Heart left ventricle (tissue), 16 donors: ENCODE data around the gene PDGFD. TPM values are rescaled to one million over a fixed set of nuclear protein-coding genes. Genes with fewer than 3 reads are reported as not detected.

Experiments used
- ATAC-seq, 4 donors: fragments of 200-7000 bp; cut with Tn5 transposase; one replicate each; pipeline ENCODE4 v1.9.1; 2020 to 2022; ENCODE audit warnings: moderate library complexity in 4 of 4, mild to moderate bottlenecking in 3 of 4, moderate number of reproducible peaks in 1 of 4
- DNase-seq, 5 donors: peaks; one replicate each; pipeline ENCODE4 v3.0.0-alpha.2; 2020
- H3K27ac ChIP-seq, 12 donors: fragments of 200-600 bp; sonication (generic) in 4 of 12; one replicate each; pipeline versions ENCODE4 v1.5.0 to v1.8.0; 2016 to 2022; ENCODE audit warnings: mild to moderate bottlenecking in 2 of 12
- H3K27me3 ChIP-seq, 9 donors: fragments of 200-600 bp; sonication (generic) in 2 of 9; one replicate each; pipeline versions ENCODE4 v1.5.1 to v1.8.0; 2016 to 2022; ENCODE audit warnings: mild to moderate bottlenecking in 3 of 9
- H3K36me3 ChIP-seq, 9 donors: fragments of 200-600 bp; sonication (generic) in 2 of 9; one replicate each; pipeline versions ENCODE4 v1.5.0 to v1.8.0; 2018 to 2022; ENCODE audit warnings: mild to moderate bottlenecking in 2 of 9
- H3K4me1 ChIP-seq, 12 donors: fragments of 200-600 bp; sonication (generic) in 4 of 12; one replicate each; pipeline versions ENCODE4 v1.5.0 to v1.8.0; 2016 to 2022; ENCODE audit warnings: mild to moderate bottlenecking in 3 of 12
- H3K4me3 ChIP-seq, 12 donors: fragments of 200-600 bp; sonication (generic) in 4 of 12; one replicate each; pipeline versions ENCODE4 v1.5.0 to v1.8.0; 2017 to 2022; ENCODE audit warnings: mild to moderate bottlenecking in 9 of 12, moderate library complexity in 4 of 12
- H3K9me3 ChIP-seq, 12 donors: fragments of 200-600 bp; sonication (generic) in 4 of 12; one replicate each; pipeline versions ENCODE4 v1.5.0 to v1.8.0; 2016 to 2022; ENCODE audit warnings: mild to moderate bottlenecking in 1 of 12
- CTCF ChIP-seq, 12 donors: fragments of 200-600 bp; sonication (generic) in 4 of 12; IDR thresholded peaks; one replicate each; pipeline versions ENCODE4 v1.5.0 to v1.8.0; 2018 to 2022; ENCODE audit warnings: antibody characterized with exemption in 12 of 12, mild to moderate bottlenecking in 5 of 12
- POLR2A ChIP-seq, 2 donors: fragments of 450-650 bp; IDR thresholded peaks; one replicate each; pipeline ENCODE4 v1.6.1; 2017; ENCODE audit warnings: antibody characterized with exemption in 2 of 2, mild to moderate bottlenecking in 2 of 2, moderate library complexity in 2 of 2
- WGBS, 4 donors: extraction: QIAGEN DNeasy Blood & Tissue Kit in 2 of 4; methylation state at CpG; one replicate each; pipeline versions ENCODE4 v1.1.5 to v1.1.7; 2013 to 2018; 5-methylcytosine and 5-hydroxymethylcytosine counted together
- intact Hi-C, 10 donors: fragments of 100-400 bp; cut with DNase I; formaldehyde crosslinking; loops; one replicate each; pipeline versions ENCODE4 v1.11.1 to v1.14.2; 2022
- polyA plus RNA-seq, 2 donors: library from polyadenylated mRNA; stranded (reverse); fragments of 200-250 nt; gene quantifications; one replicate each; pipeline ENCODE4 v1.2.3, GENCODE V29; 2013
- total RNA-seq, 9 donors: library from RNA; depleted of rRNA in 2 of 9; stranded (reverse); fragments of >200 nt in 2 of 9; fragmentation: NEBNext Ultra II Directional in 3 of 9; extraction: Animal tissue kit (Norgen Biotek cat#: 25700) in 3 of 9; gene quantifications; one replicate each; pipeline versions ENCODE4 v1.1.0 to v1.2.4, GENCODE V29; 2016 to 2023
- donor health status: ischemic (EF 13 %, LVEDD 7.1; RV severe dilation, severe dysfunction).
- donor health status: healthy with polysubstance abuse.
- donor health status: DM: no; HTN: yes; CAD: no.
- donor health status: DM: no; HTN: no; CAD: no.
- donor health status: ischemic (EF 25% LVEDD 6.9; RV normal size, moderate dysfunction).
- donor health status: ischemic (EF 25% LVEDD 5.7; RV mildly dilated, moderate dysfunction).
- donor health status: healthy.
- donor health status: DM: yes; HTN: yes; CAD: no.
- donor health status: ischemic (EF 35%, LVEDD 5.7; RV mildly dilated, moderate dysfunction).
- donor health status: nonischemic (EF 11% LVEDD 7.7; RV severe dilation, severe dysfunction).
- donor health status: DM: yes; HTN: yes; CAD: no.
- donor health status: PGD.
- donor health status: ischemic (EF 29% LVEDD 5.4; RV normal size, mild dysfunction).
- donor health status: nonischemic (EF 23%, LVEDD 6.1; RV moderate dilation, normal function).

PDGFD gene
- total and polyA plus RNA-seq, 11 donors, result 3.6 to 24.6 (median 15.3) TPM

- TF ChIP-seq POLR2A (IDR thresholded peaks at IDR 0.05) (no peak), CTCF (IDR thresholded peaks at IDR 0.05) (no peak)
- DNase-seq (no peak), ATAC-seq (no peak)
- WGBS, 4 donors, result 86 to 95% (median 90%) methylated on average over 4 of the region's 4 CpGs
- intact Hi-C loops, result no loop called here
- Histone ChIP-seq H3K4me1 (peaks cover 0 to 10% (median 0%) of the 10 kb centered on the region in 12 donors), H3K36me3 (no peaks in the 10 kb centered on the region), H3K4me3 (no peak overlapping the region), H3K27me3 (no peaks in the 10 kb centered on the region), H3K9me3 (no peaks in the 10 kb centered on the region), H3K27ac (peak overlapping the region in 1 of 12 donors; percentile 71)
Measured at GRCh38 chr11:103880968-103881367, 283.0 kb downstream of the PDGFD start.

GRCh38 chr11:103878646-103879045 lies 285.3 kb downstream of the PDGFD start:
- H3K27me3 ChIP-seq, result no peaks in the 10 kb centered on the region
- no peak for DNase-seq
- no peaks in the 10 kb centered on the region for H3K36me3 ChIP-seq
- no peak for ATAC-seq
- intact Hi-C loops, result no loop called here
- H3K4me1 ChIP-seq, result peaks cover 0 to 10% (median 0%) of the 10 kb centered on the region in 12 donors
- H3K27ac ChIP-seq, result no peak overlapping the region
- H3K4me3 ChIP-seq, result no peak overlapping the region
- no peaks in the 10 kb centered on the region for H3K9me3 ChIP-seq
- TF ChIP-seq CTCF (IDR thresholded peaks at IDR 0.05), result no peak
- TF ChIP-seq POLR2A (IDR thresholded peaks at IDR 0.05), result no peak

GRCh38 chr11:103877221-103877620 lies 286.7 kb downstream of the PDGFD start:
- H3K4me1 ChIP-seq, result peaks cover 0 to 9% (median 0%) of the 10 kb centered on the region in 12 donors
- ATAC-seq, result no peak
- no peak overlapping the region for H3K4me3 ChIP-seq
- no peak for TF ChIP-seq POLR2A (IDR thresholded peaks at IDR 0.05)
- TF ChIP-seq CTCF (IDR thresholded peaks at IDR 0.05), result no peak
- no peaks in the 10 kb centered on the region for H3K27me3 ChIP-seq
- no peak for DNase-seq
- no peaks in the 10 kb centered on the region for H3K9me3 ChIP-seq
- H3K36me3 ChIP-seq, result no peaks in the 10 kb centered on the region
- no peak overlapping the region for H3K27ac ChIP-seq
- intact Hi-C loops, result no loop called here

- H3K27ac ChIP-seq, result no peak overlapping the region
- intact Hi-C loops, result no loop called here
- TF ChIP-seq CTCF (IDR thresholded peaks at IDR 0.05), result no peak
- TF ChIP-seq POLR2A (IDR thresholded peaks at IDR 0.05), result no peak
- WGBS, 4 donors, result 82 to 90% (median 85%) methylated on average over 2 of the region's 2 CpGs
- no peaks in the 10 kb centered on the region for H3K27me3 ChIP-seq
- no peak overlapping the region for H3K4me3 ChIP-seq
- ATAC-seq (no peak), DNase-seq (no peak)
- no peaks in the 10 kb centered on the region for H3K36me3 ChIP-seq
- H3K9me3 ChIP-seq, result no peaks in the 10 kb centered on the region
- H3K4me1 ChIP-seq, result peaks cover 0 to 18% (median 1%) of the 10 kb centered on the region in 12 donors
Measured at GRCh38 chr11:103875855-103876510, 288.0 kb downstream of the PDGFD start.
